HCT116 (cell line): ENCODE results near the gene BIRC6. TPM values are rescaled to one million over a fixed set of nuclear protein-coding genes. Genes with fewer than 3 reads are reported as not detected.
"Not testable (repeated sequence)": the region's sequence is repeated elsewhere in the genome, so short reads cannot be mapped to it uniquely, and the experiment has no call there.

Experiments
- ATAC-seq: fragments of 200-7000 bp; cut with Tn5 transposase; 2 replicates; pipeline ENCODE4 v1.9.1; 2020; ENCODE audit warnings: mild to moderate bottlenecking, moderate library complexity
- BruUV-seq: library from RNA; stranded (reverse); fragments of 400-500 nt; replicated peaks from 2 replicates; lab custom pipeline; 2021; lab: Mats Ljungman, UMichigan
- CTCF ChIA-PET: fragments of 300-600 bp; sonication (Branson Sonifier 250); formaldehyde crosslinking; loops from one replicate; lab custom pipeline; 2021; ENCODE audit warnings: antibody characterized with exemption; lab: Charles Lee
- POLR2A ChIA-PET: fragments of 300-600, 350-600 bp; sonication (Branson Sonifier 250); formaldehyde crosslinking; loops from one replicate; lab custom pipeline; 2021; ENCODE audit warnings: antibody characterized with exemption; lab: Charles Lee
- RAD21 ChIA-PET, 2 experiments: fragments of 300-600 bp; sonication (Branson Sonifier 250); formaldehyde crosslinking; loops; one replicate each; lab custom pipeline; 2023; ENCODE audit warnings: low total read pairs in 2 of 2; ENCODE audit not compliant: uncharacterized antibody in 2 of 2, unreplicated experiment in 2 of 2, low non-redundant PET in 1 of 2; lab: Charles Lee
- DNase-seq: peaks from one replicate; pipeline ENCODE4 v3.0.0-alpha.2; 2010; ENCODE audit warnings: low read depth, low spot score
- H2AFZ ChIP-seq: fragments of 200-600 bp; shearing (Covaris generic), sonication (generic); 2 replicates; pipeline ENCODE4 v1.6.1; 2017; ENCODE audit warnings: low read depth, mixed run types, mixed read lengths, antibody characterized with exemption, low read length; ENCODE audit not compliant: poor library complexity, severe bottlenecking
- H3K27ac ChIP-seq: 2 replicates; pipeline ENCODE4 v1.5.1; 2012; ENCODE audit warnings: low read depth, low read length
- H3K27me3 ChIP-seq: fragments of 200-600 bp; sonication (generic); 2 replicates; pipeline ENCODE4 v1.6.1; 2016; ENCODE audit warnings: mixed run types, low read length, mixed read lengths; ENCODE audit not compliant: insufficient read depth
- H3K36me3 ChIP-seq, 2 experiments: fragments of 200-500 bp in 1 of 2; fragments of 200-600 bp in 1 of 2; sonication (Bioruptor generic) in 1 of 2; sonication (generic) in 1 of 2; 2 replicates each; pipeline versions ENCODE4 v1.5.1 to v1.6.1; 2014 to 2016; ENCODE audit warnings: low read length in 2 of 2, inconsistent platforms in 1 of 2, mixed read lengths in 1 of 2, mixed run types in 1 of 2; ENCODE audit not compliant: insufficient read depth in 2 of 2, control insufficient read depth in 1 of 2
- H3K4me1 ChIP-seq, 2 experiments: fragments of 200-600 bp in 1 of 2; sonication (generic) in 1 of 2; 2 replicates each; pipeline versions ENCODE4 v1.5.1 to v1.6.1; 2012 to 2017; ENCODE audit warnings: low read length in 2 of 2, inconsistent platforms in 1 of 2, mild to moderate bottlenecking in 1 of 2, mixed read lengths in 1 of 2, mixed run types in 1 of 2, moderate library complexity in 1 of 2; ENCODE audit not compliant: insufficient read depth in 2 of 2, control insufficient read depth in 1 of 2
- H3K4me2 ChIP-seq: fragments of 200-600 bp; sonication (generic); 2 replicates; pipeline ENCODE4 v1.6.1; 2017; ENCODE audit warnings: mixed run types, low read length, mixed read lengths
- H3K4me3 ChIP-seq, 2 experiments: fragments of 200-600 bp in 1 of 2; sonication (generic) in 1 of 2; replicated peaks in 1 of 2; 2 replicates each; pipeline ENCODE4 v1.5.1; 2011 to 2016; ENCODE audit warnings: low read length in 2 of 2, control low read depth in 1 of 2, low read depth in 1 of 2, mild to moderate bottlenecking in 1 of 2, mixed read lengths in 1 of 2, mixed run types in 1 of 2
- H3K79me2 ChIP-seq: fragments of 200-600 bp; sonication (generic); 2 replicates; pipeline ENCODE4 v1.6.1; 2017; ENCODE audit warnings: mild to moderate bottlenecking, mixed run types, low read length, moderate library complexity, mixed read lengths; ENCODE audit not compliant: insufficient read depth
- H3K9ac ChIP-seq: fragments of 200-600 bp; sonication (generic); 2 replicates; pipeline ENCODE4 v1.6.1; 2016; ENCODE audit warnings: low read length, mixed read lengths
- H3K9me2 ChIP-seq: fragments of 200-600 bp; sonication (generic), shearing (Covaris generic); 2 replicates; pipeline ENCODE4 v1.6.1; 2017; ENCODE audit warnings: mixed run types, mild to moderate bottlenecking, moderate library complexity; ENCODE audit not compliant: insufficient read depth
- H3K9me3 ChIP-seq, 2 experiments: fragments of 200-500 bp in 1 of 2; fragments of 200-600 bp in 1 of 2; sonication (Bioruptor generic) in 1 of 2; sonication (generic) in 1 of 2; 2 replicates each; pipeline ENCODE4 v1.6.1; 2014 to 2017; ENCODE audit warnings: low read length in 2 of 2, mixed read lengths in 2 of 2, inconsistent platforms in 1 of 2, low read depth in 1 of 2, mild to moderate bottlenecking in 1 of 2, mixed run types in 1 of 2, moderate library complexity in 1 of 2; ENCODE audit not compliant: control insufficient read depth in 1 of 2, insufficient read depth in 1 of 2
- H4K20me1 ChIP-seq: fragments of 200-600 bp; sonication (generic), shearing (Covaris generic); 2 replicates; pipeline ENCODE4 v1.6.1; 2017; ENCODE audit warnings: mixed run types, mild to moderate bottlenecking, moderate library complexity; ENCODE audit not compliant: insufficient read depth
- ATF3 ChIP-seq: IDR thresholded peaks from 2 replicates; pipeline ENCODE4 v1.6.1; 2012
- CBX3 ChIP-seq: IDR thresholded peaks from 2 replicates; pipeline ENCODE4 v1.6.1; 2012; ENCODE audit warnings: low read depth
- ELF1 ChIP-seq: IDR thresholded peaks from 2 replicates; pipeline ENCODE4 v1.6.1; 2012; ENCODE audit warnings: low read depth, borderline replicate concordance
- EZH2 ChIP-seq: fragments of 200-600 bp; sonication (generic); IDR thresholded peaks from 2 replicates; pipeline ENCODE4 v1.6.1; 2017; ENCODE audit warnings: antibody characterized with exemption, mixed run types
- FOSL1 ChIP-seq: IDR thresholded peaks from 2 replicates; pipeline ENCODE4 v1.6.1; 2012; ENCODE audit warnings: low read depth
- MAX ChIP-seq: IDR thresholded peaks from 2 replicates; pipeline ENCODE4 v1.6.1; 2012
- POLR2AphosphoS5 ChIP-seq: IDR thresholded peaks from 2 replicates; pipeline ENCODE4 v1.6.1; 2011; ENCODE audit warnings: mild to moderate bottlenecking, low read depth, low read length, moderate library complexity
- RAD21 ChIP-seq: IDR thresholded peaks from 2 replicates; pipeline ENCODE4 v1.6.1; 2012; ENCODE audit warnings: low read depth, mild to moderate bottlenecking
- SIN3A ChIP-seq: IDR thresholded peaks from 2 replicates; pipeline ENCODE4 v1.6.1; 2012; ENCODE audit warnings: low read depth
- SP1 ChIP-seq: IDR thresholded peaks from 2 replicates; pipeline ENCODE4 v1.6.1; 2012; ENCODE audit warnings: low read depth
- TCF7L2 ChIP-seq: IDR thresholded peaks from 2 replicates; pipeline ENCODE4 v1.7.0; 2011; ENCODE audit warnings: borderline replicate concordance, inconsistent platforms; ENCODE audit not compliant: insufficient read depth, insufficient read length; ENCODE audit errors: extremely low read depth
- ZBTB33 ChIP-seq: IDR thresholded peaks from 2 replicates; pipeline ENCODE4 v1.6.1; 2011; ENCODE audit warnings: mild to moderate bottlenecking, low read length, moderate library complexity; ENCODE audit not compliant: insufficient replicate concordance; ENCODE audit errors: extremely low read depth
- ZFX ChIP-seq: fragments of 450-650 bp; IDR thresholded peaks from 2 replicates; pipeline ENCODE4 v1.6.1; 2017
- ZNF274 ChIP-seq: fragments of 200-500 bp; sonication (Bioruptor generic); IDR thresholded peaks from 2 replicates; pipeline ENCODE4 v1.6.1; 2014; ENCODE audit warnings: mild to moderate bottlenecking, low read depth, low read length, inconsistent platforms
- intact Hi-C: fragments of 100-400 bp; cut with micrococcal nuclease; formaldehyde crosslinking; loops from 2 replicates; pipeline ENCODE4 v1.10.0; 2022
- total RNA-seq: library from RNA; stranded (reverse); gene quantifications from one replicate; pipeline ENCODE4 v1.2.1, GENCODE V29; 2021; ENCODE audit not compliant: unreplicated experiment

The BIRC6 gene
- total RNA-seq, 1 experiment from 2014 or later: 60.7 TPM

- H3K9ac ChIP-seq, H3K9me2 ChIP-seq, DNase-seq, RAD21 ChIA-PET, H3K4me3 ChIP-seq, ATAC-seq, intact Hi-C loops, H3K9me3 ChIP-seq, H2AFZ ChIP-seq, H3K36me3 ChIP-seq, BruUV-seq, CTCF ChIA-PET, H3K27me3 ChIP-seq, H3K27ac ChIP-seq, H3K4me1 ChIP-seq, POLR2A ChIA-PET, H3K4me2 ChIP-seq: not testable (repeated sequence)
- Histone ChIP-seq H3K79me2 (peaks cover 99% of the 10 kb centered on the region), H4K20me1 (peaks cover 12% of the 10 kb centered on the region; the same call in 1 of the 2 replicates)
These were observed 8.9 kb downstream of the BIRC6 start for GRCh38 chr2:32365679-32366078.

GRCh38 chr2:32366595-32366994, 9.8 kb downstream of the BIRC6 start:
- intact Hi-C loops: no loop called here
- no peak overlapping the region for H3K4me3 ChIP-seq
- no peaks in the 10 kb centered on the region for H3K36me3 ChIP-seq
- ATAC-seq: no peak
- H2AFZ ChIP-seq: no peak overlapping the region
- no peaks in the 10 kb centered on the region for H3K9me3 ChIP-seq
- peaks cover 99% of the 10 kb centered on the region for H3K79me2 ChIP-seq
- no peak for DNase-seq
- ChIA-PET CTCF (no interaction called here), RAD21 (no interaction called here), POLR2A (no interaction called here)
- TF ChIP-seq ZBTB33 (no peak), SP1 (no peak), CBX3 (no peak), SIN3A (no peak), MAX (no peak), TCF7L2 (no peak), FOSL1 (no peak), ZNF274 (no peak), ATF3 (no peak), EZH2 (no peak), ZFX (no peak), POLR2AphosphoS5 (no peak), ELF1 (no peak), RAD21 (no peak)
- H3K27me3 ChIP-seq: no peaks in the 10 kb centered on the region
- H3K27ac ChIP-seq: no peak overlapping the region
- BruUV-seq: no TSS peak
- peaks cover 16% of the 10 kb centered on the region; the same call in 1 of the 2 replicates for H4K20me1 ChIP-seq
- H3K4me2 ChIP-seq: no peak overlapping the region
- no peaks in the 10 kb centered on the region for H3K9me2 ChIP-seq
- H3K4me1 ChIP-seq: no peaks in the 10 kb centered on the region
- H3K9ac ChIP-seq: no peak overlapping the region
